Measurements from ENCODE around the gene PM20D1. TPM values are rescaled to one million over a fixed set of nuclear protein-coding genes. Genes with fewer than 3 reads are reported as not detected.

The PM20D1 gene
- total RNA-seq, 1 experiment from 2014 or later: 0.37 TPM

GRCh38 chr1:205809942-205810345, 40.0 kb downstream of the PM20D1 start:
- Mint-ChIP-seq H3K4me3 (no peak overlapping the region), H3K27me3 (ENCODE audit: low read depth) (peaks cover 14% of the 10 kb centered on the region; the same call in 1 of the 2 replicates), H3K4me1 (peaks cover 37% of the 10 kb centered on the region), H3K9me3 (no peaks in the 10 kb centered on the region), H3K27ac (no peak overlapping the region), H3K36me3 (peaks cover 29% of the 10 kb centered on the region)
- ChIA-PET CTCF (interaction anchor here (0.6 to 3.3 kb wide), 13 partner anchors 17 to 167 kb away, joined by 3 to 27 read pairs (median 6); partner anchors contain the start of genes PM20D1 and RAB29), POLR2A (interaction anchor here (0.5 to 1.5 kb wide), 2 partner anchors 45 to 61 kb away, joined by 3 read pairs; no protein-coding TSS in a partner anchor)
- no peak for DNase-seq (ENCODE audit: low spot score)
- no peak for ATAC-seq
- no peak for TF ChIP-seq RELA (CRISPR knock-in tag; IDR thresholded peaks at IDR 0.05; ENCODE audit: borderline replicate concordance)
- no peak for TF ChIP-seq SP1 (CRISPR knock-in tag; conservative IDR thresholded peaks at IDR 0.05)
- TF ChIP-seq NR2C2 (CRISPR knock-in tag; IDR thresholded peaks at IDR 0.05): no peak
- TF ChIP-seq JAZF1 (CRISPR knock-in tag; IDR thresholded peaks at IDR 0.05): no peak
- no peak for TF ChIP-seq E2F1 (CRISPR knock-in tag; IDR thresholded peaks at IDR 0.05)

- ChIA-PET CTCF (interaction anchor here (1.8 to 3.3 kb wide), 3 partner anchors 34 to 168 kb away, joined by 6 to 27 read pairs (median 7); no protein-coding TSS in a partner anchor), POLR2A (no interaction called here)
- TF ChIP-seq PRRX2 (CRISPR knock-in tag; IDR thresholded peaks at IDR 0.05) (no peak), HMGXB4 (CRISPR knock-in tag; IDR thresholded peaks at IDR 0.05) (no peak), ERG (CRISPR knock-in tag; IDR thresholded peaks at IDR 0.05) (no peak), CTCF (IDR thresholded peaks at IDR 0.05) (no peak), IRF1 (CRISPR knock-in tag; IDR thresholded peaks at IDR 0.05) (no peak), SP1 (CRISPR knock-in tag; conservative IDR thresholded peaks at IDR 0.05) (no peak), NFATC4 (CRISPR knock-in tag; IDR thresholded peaks at IDR 0.05) (no peak), ZNF263 (CRISPR knock-in tag; IDR thresholded peaks at IDR 0.05; ENCODE audit: low read depth) (no peak), ZBTB21 (CRISPR knock-in tag; IDR thresholded peaks at IDR 0.05; ENCODE audit: borderline replicate concordance) (no peak), EMX1 (CRISPR knock-in tag; IDR thresholded peaks at IDR 0.05) (no peak)
- ATAC-seq (no peak), DNase-seq (ENCODE audit: low spot score) (no peak)
- peaks cover 35% of the 10 kb centered on the region for H3K4me1 Mint-ChIP-seq
- no peak overlapping the region for H3K27ac Mint-ChIP-seq
- H3K4me3 Mint-ChIP-seq: no peak overlapping the region
- H3K27me3 Mint-ChIP-seq (ENCODE audit: low read depth): peaks cover 10% of the 10 kb centered on the region; the same call in 1 of the 2 replicates
- H3K9me3 Mint-ChIP-seq: no peaks in the 10 kb centered on the region
- H3K36me3 Mint-ChIP-seq: peaks cover 29% of the 10 kb centered on the region
Observed at GRCh38 chr1:205809469-205809868, 40.5 kb downstream of the PM20D1 start.

- ChIA-PET POLR2A (no interaction called here), CTCF (interaction anchor here (0.7 to 2.7 kb wide), 5 partner anchors 11 to 172 kb away, joined by 3 to 16 read pairs (median 4); no protein-coding TSS in a partner anchor)
- H3K27ac Mint-ChIP-seq: no peak overlapping the region
- H3K4me3 Mint-ChIP-seq: no peak overlapping the region
- no peaks in the 10 kb centered on the region for H3K27me3 Mint-ChIP-seq (ENCODE audit: low read depth)
- ATAC-seq (no peak), DNase-seq (ENCODE audit: low spot score) (no peak)
- peaks cover 4% of the 10 kb centered on the region; the same call in 1 of the 2 replicates for H3K4me1 Mint-ChIP-seq
- H3K36me3 Mint-ChIP-seq: peaks cover 23% of the 10 kb centered on the region
- H3K9me3 Mint-ChIP-seq: no peaks in the 10 kb centered on the region
- TF ChIP-seq E2F1 (CRISPR knock-in tag; IDR thresholded peaks at IDR 0.05) (no peak), AFF4 (CRISPR knock-in tag; IDR thresholded peaks at IDR 0.05; ENCODE audit: borderline replicate concordance) (no peak), ZNF138 (CRISPR knock-in tag; conservative IDR thresholded peaks at IDR 0.05) (no peak), CTCF (IDR thresholded peaks at IDR 0.05) (no peak)
Observed at GRCh38 chr1:205805082-205805711, 44.7 kb downstream of the PM20D1 start.

Measured in WTC11 (cell line).